Epithelial cell of esophagus (primary cell): ENCODE results near the gene AOPEP.
"Not testable (repeated sequence)": the region's sequence is repeated elsewhere in the genome, so short reads cannot be mapped to it uniquely, and the experiment has no call there.

Experiments used
- DNase-seq: peaks from one replicate; pipeline ENCODE4 v3.0.0; 2010; ENCODE audit warnings: low read depth
- H3K4me3 ChIP-seq: 2 replicates; pipeline ENCODE4 v1.5.1; 2011; ENCODE audit warnings: mild to moderate bottlenecking, low read length, control low read depth
- TF ChIP-seq, protein P1 (sequence below): IDR thresholded peaks from 2 replicates; pipeline ENCODE4 v1.5.1; 2011; ENCODE audit warnings: low read depth, mild to moderate bottlenecking, low read length, control low read depth, inconsistent platforms; ENCODE audit not compliant: insufficient read depth; ENCODE audit errors: missing control alignments

AOPEP gene

DNA sequence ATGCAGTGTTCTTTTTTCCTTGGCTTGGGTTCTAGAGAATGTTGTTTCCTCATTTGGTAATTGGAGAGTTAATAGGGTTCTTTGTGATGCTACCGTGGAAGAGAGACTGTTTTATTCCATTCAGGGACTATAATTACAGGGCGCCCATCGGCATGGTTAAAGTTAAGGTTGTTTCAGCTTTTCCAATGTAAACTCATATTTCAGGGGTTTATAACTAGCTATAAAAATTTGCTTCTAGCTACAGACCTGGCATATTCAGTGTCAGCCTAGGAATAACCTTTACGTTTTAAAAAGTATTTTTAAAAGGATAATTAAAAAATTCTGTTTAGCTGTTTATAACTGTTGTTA lies 99.1 kb downstream of the AOPEP start:
- H3K4me3 ChIP-seq: no peak overlapping the region
- no peak for DNase-seq
- TF ChIP-seq, protein P1, sequence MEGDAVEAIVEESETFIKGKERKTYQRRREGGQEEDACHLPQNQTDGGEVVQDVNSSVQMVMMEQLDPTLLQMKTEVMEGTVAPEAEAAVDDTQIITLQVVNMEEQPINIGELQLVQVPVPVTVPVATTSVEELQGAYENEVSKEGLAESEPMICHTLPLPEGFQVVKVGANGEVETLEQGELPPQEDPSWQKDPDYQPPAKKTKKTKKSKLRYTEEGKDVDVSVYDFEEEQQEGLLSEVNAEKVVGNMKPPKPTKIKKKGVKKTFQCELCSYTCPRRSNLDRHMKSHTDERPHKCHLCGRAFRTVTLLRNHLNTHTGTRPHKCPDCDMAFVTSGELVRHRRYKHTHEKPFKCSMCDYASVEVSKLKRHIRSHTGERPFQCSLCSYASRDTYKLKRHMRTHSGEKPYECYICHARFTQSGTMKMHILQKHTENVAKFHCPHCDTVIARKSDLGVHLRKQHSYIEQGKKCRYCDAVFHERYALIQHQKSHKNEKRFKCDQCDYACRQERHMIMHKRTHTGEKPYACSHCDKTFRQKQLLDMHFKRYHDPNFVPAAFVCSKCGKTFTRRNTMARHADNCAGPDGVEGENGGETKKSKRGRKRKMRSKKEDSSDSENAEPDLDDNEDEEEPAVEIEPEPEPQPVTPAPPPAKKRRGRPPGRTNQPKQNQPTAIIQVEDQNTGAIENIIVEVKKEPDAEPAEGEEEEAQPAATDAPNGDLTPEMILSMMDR: no peak

DNA sequence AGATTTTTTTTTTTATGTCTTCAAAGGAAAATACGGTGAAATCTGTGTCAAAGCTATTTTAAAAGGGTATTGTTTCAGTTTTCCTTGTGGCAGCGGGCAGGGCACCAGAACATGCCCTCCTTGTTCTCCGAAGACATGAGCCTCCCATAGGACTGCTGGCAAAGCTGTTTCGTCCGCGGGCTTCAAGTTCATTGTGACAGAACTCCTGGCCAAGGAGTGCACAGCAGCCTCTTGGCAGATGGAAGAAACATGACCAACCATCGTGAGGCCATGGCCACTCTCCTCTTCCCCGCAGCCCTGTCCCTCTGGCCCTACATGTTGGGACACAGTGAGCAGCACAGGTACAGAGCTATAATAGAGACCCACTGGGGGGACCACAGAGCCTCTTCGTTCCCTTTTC lies 99.5 kb downstream of the AOPEP start:
- DNase-seq: no peak
- no peak overlapping the region for H3K4me3 ChIP-seq
- TF ChIP-seq, protein P1: no peak

DNA sequence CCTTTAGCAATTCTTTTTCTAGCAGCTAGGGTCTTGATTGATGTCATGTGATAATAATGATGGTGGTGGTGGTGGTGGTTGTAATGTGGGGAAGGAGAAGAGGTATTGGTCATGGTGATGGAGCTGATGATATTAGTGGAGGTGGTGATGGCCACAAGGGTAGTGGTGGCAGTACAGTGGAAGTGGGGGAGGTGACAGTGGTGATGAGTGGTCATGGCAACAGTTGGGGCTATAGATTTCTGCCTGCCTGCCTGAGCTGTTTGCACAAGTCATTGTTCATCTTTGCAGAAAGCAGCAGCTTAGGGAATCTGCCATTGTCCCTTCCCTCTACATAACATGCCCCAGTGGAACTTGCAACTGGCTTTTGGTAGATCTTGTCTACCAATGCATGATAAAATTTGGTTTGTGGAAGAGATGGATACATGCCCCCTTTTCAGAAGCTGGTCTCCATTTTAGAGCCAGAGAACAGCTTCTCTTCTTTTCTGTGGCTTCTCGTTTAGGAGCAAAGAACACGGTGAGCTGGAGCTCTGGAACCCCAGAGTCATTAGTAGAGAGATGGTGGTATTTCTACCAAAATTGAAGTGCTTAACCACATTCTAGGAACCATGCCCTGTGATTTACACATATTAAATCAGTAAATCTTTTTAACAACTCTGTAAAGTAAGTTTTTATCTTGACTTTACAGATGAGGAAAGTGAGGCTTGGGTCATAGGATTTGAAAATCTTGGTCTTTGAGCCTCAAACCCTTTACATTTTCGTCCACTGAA lies 100.3 kb downstream of the AOPEP start:
- no peak overlapping the region for H3K4me3 ChIP-seq
- TF ChIP-seq, protein P1: no peak
- no peak for DNase-seq

DNA sequence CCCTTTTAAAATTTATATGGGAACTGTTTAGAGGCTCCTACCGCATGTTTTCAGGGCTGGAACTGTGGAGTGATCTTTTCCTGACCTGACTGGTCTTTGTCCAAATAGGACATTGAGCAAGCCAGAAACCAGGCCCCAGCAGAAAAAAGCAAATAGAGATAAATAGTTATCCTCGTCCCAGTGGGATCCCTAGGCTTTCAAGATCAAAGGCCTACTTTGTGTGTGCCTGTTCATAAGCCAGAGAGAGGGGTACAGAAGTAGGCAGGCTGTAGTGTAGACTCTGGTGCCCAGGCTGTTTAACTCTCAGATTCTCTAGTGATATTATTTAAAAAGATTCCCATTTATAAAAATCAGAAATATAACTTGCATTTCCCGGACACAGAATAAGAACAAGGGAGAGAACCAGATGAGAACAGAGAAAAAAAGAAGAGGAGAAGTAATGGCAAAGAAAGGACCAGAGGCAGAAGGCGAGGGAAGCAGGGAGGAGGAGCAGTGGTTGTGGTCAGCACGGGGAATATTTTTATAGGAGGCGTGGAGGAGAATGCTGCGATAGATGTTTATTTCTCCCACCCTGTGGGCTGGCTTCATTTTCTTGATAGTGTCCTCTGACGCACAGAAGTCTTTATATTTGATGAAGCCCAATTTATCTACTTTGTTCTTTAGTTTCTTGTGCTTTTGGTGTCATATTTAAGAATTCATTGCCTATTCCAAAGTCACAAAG lies 101.2 kb downstream of the AOPEP start:
- TF ChIP-seq, protein P1: no peak
- H3K4me3 ChIP-seq: no peak overlapping the region
- no peak for DNase-seq

DNA sequence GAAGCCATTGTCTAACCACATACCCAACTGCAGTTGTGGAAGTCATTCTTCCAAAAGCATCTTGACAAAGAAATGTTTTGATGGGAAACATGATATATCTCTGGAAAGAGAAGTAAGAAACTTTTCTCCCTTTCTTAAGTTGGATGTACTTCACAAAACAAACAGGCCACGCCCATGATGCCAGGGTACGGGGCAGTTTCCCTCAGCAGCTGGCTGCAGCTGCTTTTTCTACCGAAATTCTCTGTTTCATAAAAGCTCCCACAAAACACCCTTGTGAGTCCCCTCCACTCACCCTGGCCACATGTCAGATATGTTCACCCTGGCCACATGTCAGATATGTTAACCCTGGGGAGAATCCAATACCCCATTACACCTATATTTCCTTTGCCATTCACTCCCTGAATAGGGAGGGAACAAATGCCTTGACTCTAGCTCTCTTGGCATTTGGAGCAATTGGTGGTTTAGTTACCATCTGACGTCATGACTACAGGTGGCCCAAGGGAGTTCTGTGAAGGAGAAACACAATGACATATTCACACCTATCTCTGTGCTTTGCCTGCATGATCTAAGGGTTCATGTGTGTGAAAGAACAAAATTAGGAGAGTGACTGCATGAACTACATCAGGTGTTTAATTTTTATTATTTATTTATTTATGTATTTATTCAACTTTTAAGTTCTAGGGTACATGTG lies 103.0 kb downstream of the AOPEP start:
- no peak overlapping the region for H3K4me3 ChIP-seq
- TF ChIP-seq, protein P1: no peak
- no peak for DNase-seq

DNA sequence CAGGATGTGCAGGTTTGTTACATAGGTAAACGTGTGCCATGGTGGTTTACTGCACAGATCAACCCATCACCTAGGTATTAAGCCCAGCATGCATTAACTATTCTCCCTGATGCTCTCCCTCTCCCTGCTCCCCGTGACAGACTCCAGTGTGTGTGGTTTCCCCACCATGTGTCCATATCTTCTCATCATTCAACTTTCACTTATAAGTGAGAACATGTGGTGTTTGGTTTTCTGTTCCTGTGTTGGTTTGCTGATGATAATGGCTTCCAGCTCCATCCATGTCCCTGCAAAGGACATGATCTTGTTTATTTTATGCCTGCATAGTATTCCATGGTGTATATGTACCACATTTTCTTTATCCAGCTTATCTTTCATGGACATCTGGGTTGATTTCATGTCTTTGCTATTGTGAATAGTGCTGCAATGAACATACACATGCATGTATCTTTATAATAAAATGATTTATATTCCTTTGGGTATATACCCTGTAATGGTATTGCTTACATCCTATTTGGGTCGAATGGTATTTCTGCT lies 103.6 kb downstream of the AOPEP start:
- H3K4me3 ChIP-seq, DNase-seq: not testable (repeated sequence)

DNA sequence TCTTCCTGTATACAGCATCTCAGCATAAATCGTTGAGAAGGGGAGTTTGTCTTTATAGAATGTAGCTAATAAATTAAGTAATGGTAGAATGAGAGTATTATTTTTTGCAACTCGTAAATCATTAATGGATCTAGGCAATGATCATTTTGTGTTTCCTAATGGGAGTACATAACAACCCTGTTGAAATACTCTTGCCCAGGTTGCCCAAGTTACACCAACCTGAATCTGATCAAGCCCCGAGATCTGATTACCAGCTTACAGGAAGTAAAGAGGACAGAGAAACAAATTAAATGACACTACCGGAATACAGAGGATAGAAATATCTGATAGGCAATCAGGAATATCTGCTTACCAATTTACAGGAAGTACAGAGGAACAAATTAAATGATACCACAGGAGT lies 107.3 kb downstream of the AOPEP start:
- TF ChIP-seq, protein P1: no peak
- no peak for DNase-seq
- H3K4me3 ChIP-seq: no peak overlapping the region
